ENCODE measurements around the gene RCBTB2.

Gene RCBTB2

GRCh38 chr13:48571126-48571913 lies 38.4 kb upstream of the RCBTB2 start:
- H3K4me3 ChIP-seq = no peak overlapping the region
- H3K36me3 ChIP-seq (replicated peaks) = no peaks in the 10 kb centered on the region
- in situ Hi-C loops (cut with MboI; ENCODE audit: low sequenced_read_pairs) = no loop called here
- H3K9me3 ChIP-seq = no peaks in the 10 kb centered on the region
- H3K4me1 ChIP-seq = peaks cover 3% of the 10 kb centered on the region; the same call in 1 of the 2 replicates
- DNase-seq (ENCODE audit: low spot score in 2 of 2) = no peak
- no peaks in the 10 kb centered on the region for H3K27me3 ChIP-seq (ENCODE audit: low read depth)

- no peak for DNase-seq (ENCODE audit: low spot score in 2 of 2)
- Histone ChIP-seq H3K36me3 (replicated peaks) (no peaks in the 10 kb centered on the region), H3K9me3 (no peaks in the 10 kb centered on the region), H3K27me3 (ENCODE audit: low read depth) (no peaks in the 10 kb centered on the region), H3K4me1 (peaks cover 3% of the 10 kb centered on the region; the same call in 1 of the 2 replicates), H3K4me3 (no peak overlapping the region)
- in situ Hi-C loops (cut with MboI; ENCODE audit: low sequenced_read_pairs) = no loop called here
These were observed 37.4 kb upstream of the RCBTB2 start for GRCh38 chr13:48570216-48570828.

- peaks cover 3% of the 10 kb centered on the region; the same call in 1 of the 2 replicates for H3K4me1 ChIP-seq
- in situ Hi-C loops (cut with MboI; ENCODE audit: low sequenced_read_pairs) = no loop called here
These were observed 36.3 kb upstream of the RCBTB2 start for GRCh38 chr13:48569104-48569666.

GRCh38 chr13:48568370-48569103 lies 35.7 kb upstream of the RCBTB2 start:
- DNase-seq (ENCODE audit: low spot score in 2 of 2) = no peak
- H3K4me1 ChIP-seq = peaks cover 3% of the 10 kb centered on the region; the same call in 1 of the 2 replicates
- H3K9me3 ChIP-seq = no peaks in the 10 kb centered on the region
- no peak overlapping the region for H3K4me3 ChIP-seq
- in situ Hi-C loops (cut with MboI; ENCODE audit: low sequenced_read_pairs) = no loop called here
- H3K36me3 ChIP-seq (replicated peaks) = no peaks in the 10 kb centered on the region
- no peaks in the 10 kb centered on the region for H3K27me3 ChIP-seq (ENCODE audit: low read depth)

More at GRCh38 chr13:48569104-48569666, 36.3 kb upstream of the RCBTB2 start:
- Histone ChIP-seq H3K4me3 (no peak overlapping the region), H3K27me3 (ENCODE audit: low read depth) (no peaks in the 10 kb centered on the region), H3K9me3 (no peaks in the 10 kb centered on the region), H3K36me3 (replicated peaks) (no peaks in the 10 kb centered on the region)
- DNase-seq (ENCODE audit: low spot score in 2 of 2) = no peak

- in situ Hi-C loops (cut with MboI; ENCODE audit: low sequenced_read_pairs) = no loop called here
- no peak for DNase-seq (ENCODE audit: low spot score in 2 of 2)
- H3K4me1 ChIP-seq = peaks cover 3% of the 10 kb centered on the region; the same call in 1 of the 2 replicates
These were observed 34.9 kb upstream of the RCBTB2 start for GRCh38 chr13:48567515-48568369.

GRCh38 chr13:48564056-48564455 lies 31.2 kb upstream of the RCBTB2 start:
- Histone ChIP-seq H3K27me3 (ENCODE audit: low read depth) (no peaks in the 10 kb centered on the region), H3K36me3 (replicated peaks) (no peaks in the 10 kb centered on the region), H3K9me3 (no peaks in the 10 kb centered on the region), H3K4me3 (no peak overlapping the region), H3K4me1 (peaks cover 3% of the 10 kb centered on the region; the same call in 1 of the 2 replicates)
- DNase-seq (ENCODE audit: low spot score in 2 of 2) = no peak
- in situ Hi-C loops (cut with MboI; ENCODE audit: low sequenced_read_pairs) = no loop called here

More at GRCh38 chr13:48567515-48568369, 34.9 kb upstream of the RCBTB2 start:
- no peaks in the 10 kb centered on the region for H3K27me3 ChIP-seq (ENCODE audit: low read depth)
- no peak overlapping the region for H3K4me3 ChIP-seq
- no peaks in the 10 kb centered on the region for H3K9me3 ChIP-seq
- H3K36me3 ChIP-seq (replicated peaks) = no peaks in the 10 kb centered on the region

- H3K9me3 ChIP-seq = no peaks in the 10 kb centered on the region
- H3K27me3 ChIP-seq (ENCODE audit: low read depth) = no peaks in the 10 kb centered on the region
- H3K4me3 ChIP-seq = no peak overlapping the region
- H3K36me3 ChIP-seq (replicated peaks) = no peaks in the 10 kb centered on the region
- in situ Hi-C loops (cut with MboI; ENCODE audit: low sequenced_read_pairs) = no loop called here
- peaks cover 3% of the 10 kb centered on the region; the same call in 1 of the 2 replicates for H3K4me1 ChIP-seq
- no peak for DNase-seq (ENCODE audit: low spot score in 2 of 2)
These were observed 30.7 kb upstream of the RCBTB2 start for GRCh38 chr13:48563626-48564025.

- in situ Hi-C loops (cut with MboI; ENCODE audit: low sequenced_read_pairs) = no loop called here
- H3K9me3 ChIP-seq = no peaks in the 10 kb centered on the region
- H3K4me1 ChIP-seq = no peaks in the 10 kb centered on the region
- H3K36me3 ChIP-seq (replicated peaks) = no peaks in the 10 kb centered on the region
- no peak overlapping the region for H3K4me3 ChIP-seq
- H3K27me3 ChIP-seq (ENCODE audit: low read depth) = no peaks in the 10 kb centered on the region
- DNase-seq (ENCODE audit: low spot score in 2 of 2) = no peak
These were observed 29.6 kb upstream of the RCBTB2 start for GRCh38 chr13:48562296-48563066.

GRCh38 chr13:48561466-48562235 lies 28.8 kb upstream of the RCBTB2 start:
- Histone ChIP-seq H3K27me3 (ENCODE audit: low read depth) (no peaks in the 10 kb centered on the region), H3K4me1 (no peaks in the 10 kb centered on the region), H3K36me3 (replicated peaks) (no peaks in the 10 kb centered on the region), H3K9me3 (no peaks in the 10 kb centered on the region), H3K4me3 (no peak overlapping the region)
- in situ Hi-C loops (cut with MboI; ENCODE audit: low sequenced_read_pairs) = no loop called here
- DNase-seq (ENCODE audit: low spot score in 2 of 2) = no peak

- in situ Hi-C loops (cut with MboI; ENCODE audit: low sequenced_read_pairs) = no loop called here
- no peak for DNase-seq (ENCODE audit: low spot score in 2 of 2)
- H3K27me3 ChIP-seq (ENCODE audit: low read depth) = no peaks in the 10 kb centered on the region
- H3K4me1 ChIP-seq = no peaks in the 10 kb centered on the region
- no peaks in the 10 kb centered on the region for H3K36me3 ChIP-seq (replicated peaks)
- no peak overlapping the region for H3K4me3 ChIP-seq
- H3K9me3 ChIP-seq = peaks cover 1% of the 10 kb centered on the region; the same call in 1 of the 2 replicates
These were observed 27.9 kb upstream of the RCBTB2 start for GRCh38 chr13:48560657-48561337.

- in situ Hi-C loops (cut with MboI; ENCODE audit: low sequenced_read_pairs) = no loop called here
- peaks cover 3% of the 10 kb centered on the region; the same call in 1 of the 2 replicates for H3K9me3 ChIP-seq
- H3K4me1 ChIP-seq = no peaks in the 10 kb centered on the region
- no peak for DNase-seq (ENCODE audit: low spot score in 2 of 2)
- H3K4me3 ChIP-seq = no peak overlapping the region
- H3K27me3 ChIP-seq (ENCODE audit: low read depth) = no peaks in the 10 kb centered on the region
- H3K36me3 ChIP-seq (replicated peaks) = no peaks in the 10 kb centered on the region
These were observed 26.9 kb upstream of the RCBTB2 start for GRCh38 chr13:48559638-48560320.

Measured in HAP-1 (cell line).